ENCODE measurements around the gene PCDH19. TPM values are rescaled to one million over a fixed set of nuclear protein-coding genes. Genes with fewer than 3 reads are reported as not detected.

Gene PCDH19
- total RNA-seq, 2 donors from 2014 or later, result 0.91 to 1.6 TPM

DNA sequence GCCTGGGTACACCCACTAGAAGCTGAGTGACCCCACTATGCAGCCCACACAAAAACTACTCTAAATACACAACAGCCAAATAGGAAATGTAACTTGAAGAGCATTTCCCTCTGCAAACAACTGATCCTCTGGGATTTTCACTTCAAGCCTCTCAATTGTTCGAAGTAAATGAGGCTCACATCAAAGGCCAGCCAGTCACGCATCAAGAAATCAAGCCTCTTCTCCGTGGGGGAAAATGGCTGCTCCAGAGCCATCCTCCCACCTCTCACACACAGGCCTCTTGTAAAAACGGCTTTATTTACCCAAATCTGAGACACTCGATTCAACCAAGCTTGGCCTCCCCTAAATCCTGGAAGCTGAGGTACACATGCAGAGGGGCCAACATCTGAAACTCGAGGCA, 14.3 kb downstream of the PCDH19 start:
- intact Hi-C loops (cut with DNase I), result no loop called here
- Histone ChIP-seq H3K27ac (no peak overlapping the region), H3K36me3 (no peaks in the 10 kb centered on the region), H3K4me1 (replicated peaks) (no peaks in the 10 kb centered on the region), H3K9me3 (no peaks in the 10 kb centered on the region), H3K27me3 (replicated peaks; ENCODE audit: insufficient read depth) (no peaks in the 10 kb centered on the region), H3K4me3 (no peak overlapping the region)
- DNase-seq (ENCODE audit: low spot score), result no peak
- no peak for TF ChIP-seq POLR2A (IDR thresholded peaks at IDR 0.05)
- TF ChIP-seq, protein P1, sequence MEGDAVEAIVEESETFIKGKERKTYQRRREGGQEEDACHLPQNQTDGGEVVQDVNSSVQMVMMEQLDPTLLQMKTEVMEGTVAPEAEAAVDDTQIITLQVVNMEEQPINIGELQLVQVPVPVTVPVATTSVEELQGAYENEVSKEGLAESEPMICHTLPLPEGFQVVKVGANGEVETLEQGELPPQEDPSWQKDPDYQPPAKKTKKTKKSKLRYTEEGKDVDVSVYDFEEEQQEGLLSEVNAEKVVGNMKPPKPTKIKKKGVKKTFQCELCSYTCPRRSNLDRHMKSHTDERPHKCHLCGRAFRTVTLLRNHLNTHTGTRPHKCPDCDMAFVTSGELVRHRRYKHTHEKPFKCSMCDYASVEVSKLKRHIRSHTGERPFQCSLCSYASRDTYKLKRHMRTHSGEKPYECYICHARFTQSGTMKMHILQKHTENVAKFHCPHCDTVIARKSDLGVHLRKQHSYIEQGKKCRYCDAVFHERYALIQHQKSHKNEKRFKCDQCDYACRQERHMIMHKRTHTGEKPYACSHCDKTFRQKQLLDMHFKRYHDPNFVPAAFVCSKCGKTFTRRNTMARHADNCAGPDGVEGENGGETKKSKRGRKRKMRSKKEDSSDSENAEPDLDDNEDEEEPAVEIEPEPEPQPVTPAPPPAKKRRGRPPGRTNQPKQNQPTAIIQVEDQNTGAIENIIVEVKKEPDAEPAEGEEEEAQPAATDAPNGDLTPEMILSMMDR (IDR thresholded peaks at IDR 0.05), result no peak
- TF ChIP-seq POLR2AphosphoS5 (IDR thresholded peaks at IDR 0.05), result no peak
- 36% methylated on average over 6 of the region's 6 CpGs for WGBS

DNA sequence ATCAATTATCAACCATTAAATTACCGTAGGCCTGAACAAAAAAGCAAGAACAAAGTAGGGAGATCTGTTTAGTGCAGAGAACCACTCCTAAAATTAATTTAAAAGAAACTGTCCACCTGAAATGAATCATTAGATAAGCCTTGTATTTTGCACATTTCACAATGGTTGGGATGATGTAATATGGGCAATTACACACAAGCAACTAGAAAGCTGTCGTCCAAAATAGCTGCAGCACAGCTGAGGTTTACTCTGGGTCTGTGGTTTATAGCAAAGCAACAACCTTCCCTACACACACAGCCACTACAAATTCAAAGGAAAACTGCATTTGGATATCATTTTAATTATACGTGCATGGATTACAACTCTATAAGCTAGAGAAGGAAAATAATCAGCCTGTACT, 28.5 kb downstream of the PCDH19 start:
- intact Hi-C loops (cut with DNase I), result no loop called here
- Histone ChIP-seq H3K27ac (no peak overlapping the region), H3K36me3 (no peaks in the 10 kb centered on the region), H3K4me3 (no peak overlapping the region), H3K4me1 (replicated peaks) (no peaks in the 10 kb centered on the region), H3K9me3 (no peaks in the 10 kb centered on the region), H3K27me3 (replicated peaks; ENCODE audit: insufficient read depth) (no peaks in the 10 kb centered on the region)
- DNase-seq (ENCODE audit: low spot score), result no peak
- TF ChIP-seq, protein P1 (IDR thresholded peaks at IDR 0.05), result no peak
- no peak for TF ChIP-seq POLR2A (IDR thresholded peaks at IDR 0.05)
- TF ChIP-seq POLR2AphosphoS5 (IDR thresholded peaks at IDR 0.05), result no peak
- 83% methylated on average over 3 of the region's 3 CpGs for WGBS

DNA sequence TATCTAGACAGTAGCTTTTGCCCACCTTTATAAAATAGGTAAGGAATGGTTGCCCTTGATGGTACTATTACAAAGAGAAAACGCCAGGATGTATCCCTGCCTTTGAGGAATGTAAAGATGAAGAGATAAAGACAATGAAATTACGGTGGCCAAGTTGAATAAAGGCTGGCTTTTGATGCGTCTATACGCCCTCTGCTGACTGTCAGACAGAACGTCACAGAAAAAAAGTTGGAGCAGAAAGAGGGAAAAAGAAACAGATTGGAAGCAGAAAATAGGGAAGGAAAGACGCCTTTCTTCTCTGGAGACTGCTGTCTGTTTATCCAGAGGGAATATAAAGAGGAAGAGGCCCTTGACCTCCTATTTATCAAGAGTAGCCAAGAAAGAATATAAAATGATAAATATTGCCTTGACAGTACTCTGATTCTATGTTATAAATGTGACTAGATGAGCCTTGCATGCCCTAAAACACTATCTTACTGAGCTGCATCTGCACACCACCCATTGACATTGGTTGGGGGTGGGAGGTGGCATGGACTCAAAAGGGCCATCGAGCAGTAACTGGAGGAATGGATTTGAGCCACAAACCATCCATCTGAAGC, 30.6 kb downstream of the PCDH19 start:
- WGBS, result 3% methylated on average over 7 of the region's 7 CpGs
- no peaks in the 10 kb centered on the region for H3K4me1 ChIP-seq (replicated peaks)
- no peak for DNase-seq (ENCODE audit: low spot score)
- intact Hi-C loops (cut with DNase I), result no loop called here
- no peak overlapping the region for H3K4me3 ChIP-seq
- H3K9me3 ChIP-seq, result no peaks in the 10 kb centered on the region
- H3K27me3 ChIP-seq (replicated peaks; ENCODE audit: insufficient read depth), result no peaks in the 10 kb centered on the region
- no peaks in the 10 kb centered on the region for H3K36me3 ChIP-seq
- TF ChIP-seq POLR2AphosphoS5 (IDR thresholded peaks at IDR 0.05), result no peak
- TF ChIP-seq, protein P1 (IDR thresholded peaks at IDR 0.05), result peak in 3 of 4 experiments; percentile 15 to 50 (median 21)
- no peak overlapping the region for H3K27ac ChIP-seq

DNA sequence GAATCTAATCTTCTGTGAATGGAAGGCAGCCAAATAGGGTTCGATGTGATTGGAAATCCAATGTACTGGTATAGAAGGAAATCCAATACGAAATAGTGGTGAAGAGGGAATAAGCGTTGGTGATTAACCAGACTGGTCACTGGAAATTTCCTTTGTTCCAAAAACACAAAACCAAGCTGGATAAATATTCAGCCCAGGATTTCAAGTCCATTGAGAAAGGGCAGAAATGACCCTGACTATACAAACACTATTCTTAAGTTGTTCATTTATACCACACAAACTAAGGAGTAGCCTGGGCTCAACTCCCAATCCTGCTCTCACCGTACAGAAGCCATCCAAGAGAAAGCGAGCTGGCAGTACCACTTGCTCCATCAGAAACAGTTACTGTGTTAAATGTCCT, 32.2 kb downstream of the PCDH19 start:
- Histone ChIP-seq H3K4me1 (replicated peaks) (no peaks in the 10 kb centered on the region), H3K36me3 (no peaks in the 10 kb centered on the region), H3K27me3 (replicated peaks; ENCODE audit: insufficient read depth) (no peaks in the 10 kb centered on the region), H3K9me3 (no peaks in the 10 kb centered on the region), H3K4me3 (no peak overlapping the region), H3K27ac (no peak overlapping the region)
- 82% methylated on average over 5 of the region's 5 CpGs for WGBS
- TF ChIP-seq, protein P1 (IDR thresholded peaks at IDR 0.05), result no peak
- no peak for TF ChIP-seq POLR2A (IDR thresholded peaks at IDR 0.05)
- TF ChIP-seq POLR2AphosphoS5 (IDR thresholded peaks at IDR 0.05), result no peak
- no peak for DNase-seq (ENCODE audit: low spot score)
- intact Hi-C loops (cut with DNase I), result no loop called here

DNA sequence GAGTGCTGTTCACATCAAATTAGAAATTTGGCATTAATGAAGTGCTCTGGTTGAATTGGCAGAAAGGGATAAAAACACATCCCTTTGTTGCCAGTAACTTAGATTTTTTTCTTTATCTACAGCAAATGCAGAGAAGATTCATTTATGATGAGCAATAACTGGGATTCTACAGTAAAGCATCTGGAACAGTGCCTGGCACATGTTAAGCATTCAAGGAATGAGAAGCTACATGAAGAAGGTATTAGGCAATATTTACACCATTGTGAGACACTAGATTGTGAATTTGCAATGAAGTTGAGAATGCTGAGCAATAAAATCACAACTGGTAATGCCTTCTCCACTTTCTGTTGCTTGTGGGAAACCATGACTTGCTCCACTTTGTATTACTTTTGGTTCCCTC, 33.5 kb downstream of the PCDH19 start:
- Histone ChIP-seq H3K9me3 (no peaks in the 10 kb centered on the region), H3K36me3 (no peaks in the 10 kb centered on the region), H3K4me3 (no peak overlapping the region), H3K4me1 (replicated peaks) (no peaks in the 10 kb centered on the region), H3K27ac (no peak overlapping the region), H3K27me3 (replicated peaks; ENCODE audit: insufficient read depth) (no peaks in the 10 kb centered on the region)
- no peak for DNase-seq (ENCODE audit: low spot score)
- TF ChIP-seq, protein P1 (IDR thresholded peaks at IDR 0.05), result no peak
- TF ChIP-seq POLR2A (IDR thresholded peaks at IDR 0.05) (no peak), POLR2AphosphoS5 (IDR thresholded peaks at IDR 0.05) (no peak)
- intact Hi-C loops (cut with DNase I), result no loop called here

Measured in prostate gland (tissue), 2 donors.